ENCODE results near the gene GADL1. TPM values are rescaled to one million over a fixed set of nuclear protein-coding genes. Genes with fewer than 3 reads are reported as not detected.

Gene GADL1
- total RNA-seq, 1 donor from 2014 or later: not detected

- H3K4me3 Mint-ChIP-seq (ENCODE audit: unreplicated experiment): no peak overlapping the region
- no peak for DNase-seq
- H3K27me3 Mint-ChIP-seq (ENCODE audit: unreplicated experiment): no peaks in the 10 kb centered on the region
- no peak overlapping the region for H3K27ac Mint-ChIP-seq (ENCODE audit: unreplicated experiment)
- TF ChIP-seq, protein P1, sequence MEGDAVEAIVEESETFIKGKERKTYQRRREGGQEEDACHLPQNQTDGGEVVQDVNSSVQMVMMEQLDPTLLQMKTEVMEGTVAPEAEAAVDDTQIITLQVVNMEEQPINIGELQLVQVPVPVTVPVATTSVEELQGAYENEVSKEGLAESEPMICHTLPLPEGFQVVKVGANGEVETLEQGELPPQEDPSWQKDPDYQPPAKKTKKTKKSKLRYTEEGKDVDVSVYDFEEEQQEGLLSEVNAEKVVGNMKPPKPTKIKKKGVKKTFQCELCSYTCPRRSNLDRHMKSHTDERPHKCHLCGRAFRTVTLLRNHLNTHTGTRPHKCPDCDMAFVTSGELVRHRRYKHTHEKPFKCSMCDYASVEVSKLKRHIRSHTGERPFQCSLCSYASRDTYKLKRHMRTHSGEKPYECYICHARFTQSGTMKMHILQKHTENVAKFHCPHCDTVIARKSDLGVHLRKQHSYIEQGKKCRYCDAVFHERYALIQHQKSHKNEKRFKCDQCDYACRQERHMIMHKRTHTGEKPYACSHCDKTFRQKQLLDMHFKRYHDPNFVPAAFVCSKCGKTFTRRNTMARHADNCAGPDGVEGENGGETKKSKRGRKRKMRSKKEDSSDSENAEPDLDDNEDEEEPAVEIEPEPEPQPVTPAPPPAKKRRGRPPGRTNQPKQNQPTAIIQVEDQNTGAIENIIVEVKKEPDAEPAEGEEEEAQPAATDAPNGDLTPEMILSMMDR (IDR thresholded peaks at IDR 0.05; ENCODE audit: partially characterized antibody, unreplicated experiment): no peak
- H3K4me1 Mint-ChIP-seq (ENCODE audit: low read depth, unreplicated experiment): peaks cover 26% of the 10 kb centered on the region
- peaks cover 3% of the 10 kb centered on the region for H3K9me3 Mint-ChIP-seq (ENCODE audit: unreplicated experiment)
- no peaks in the 10 kb centered on the region for H3K36me3 Mint-ChIP-seq (ENCODE audit: unreplicated experiment)
These were observed 210.1 kb downstream of the GADL1 start for GRCh38 chr3:30684356-30684755.

- Mint-ChIP-seq H3K9me3 (ENCODE audit: unreplicated experiment) (peaks cover 3% of the 10 kb centered on the region), H3K36me3 (ENCODE audit: unreplicated experiment) (no peaks in the 10 kb centered on the region), H3K4me3 (ENCODE audit: unreplicated experiment) (no peak overlapping the region), H3K27me3 (ENCODE audit: unreplicated experiment) (no peaks in the 10 kb centered on the region), H3K27ac (ENCODE audit: unreplicated experiment) (no peak overlapping the region), H3K4me1 (ENCODE audit: low read depth, unreplicated experiment) (peaks cover 21% of the 10 kb centered on the region)
- no peak for DNase-seq
- TF ChIP-seq, protein P1 (IDR thresholded peaks at IDR 0.05; ENCODE audit: partially characterized antibody, unreplicated experiment): no peak
These were observed 210.7 kb downstream of the GADL1 start for GRCh38 chr3:30683769-30684168.

DNA sequence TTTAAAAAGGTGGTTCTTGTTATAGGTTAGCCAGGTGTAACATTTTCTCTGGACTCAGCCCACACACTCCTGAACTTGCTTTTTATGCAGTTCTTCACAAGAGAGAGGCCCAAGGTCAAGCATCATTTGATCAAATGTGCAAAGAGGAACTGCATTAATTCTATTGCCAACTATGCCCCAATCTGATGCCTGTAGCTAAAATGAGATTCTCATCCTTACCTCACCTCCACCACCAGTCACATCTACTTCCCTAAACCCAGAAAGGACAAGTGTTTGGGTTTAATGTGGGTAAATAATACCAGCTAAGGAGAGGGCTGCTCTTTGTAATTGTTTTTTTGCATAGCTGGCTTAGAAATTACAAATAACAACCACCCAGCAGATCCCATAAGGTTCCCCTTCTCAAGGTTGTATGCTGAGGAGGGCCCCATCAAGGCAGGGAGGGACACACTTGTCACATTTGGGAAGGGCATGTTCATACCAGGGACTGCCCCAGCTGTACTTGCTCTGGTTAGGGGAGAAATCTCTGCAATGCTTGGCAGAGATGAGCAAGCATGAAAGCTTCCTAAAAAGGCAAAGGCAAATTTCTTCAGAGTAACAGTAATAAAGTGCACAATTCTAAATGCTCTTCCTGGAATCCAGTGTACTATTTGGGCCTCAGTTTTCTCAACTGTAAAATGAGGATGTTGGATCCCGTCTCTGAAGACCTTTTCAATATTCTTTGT, 211.9 kb downstream of the GADL1 start:
- no peaks in the 10 kb centered on the region for H3K27me3 Mint-ChIP-seq (ENCODE audit: unreplicated experiment)
- H3K27ac Mint-ChIP-seq (ENCODE audit: unreplicated experiment): no peak overlapping the region
- H3K36me3 Mint-ChIP-seq (ENCODE audit: unreplicated experiment): no peaks in the 10 kb centered on the region
- no peak overlapping the region for H3K4me3 Mint-ChIP-seq (ENCODE audit: unreplicated experiment)
- H3K9me3 Mint-ChIP-seq (ENCODE audit: unreplicated experiment): peaks cover 3% of the 10 kb centered on the region
- no peak for DNase-seq
- TF ChIP-seq, protein P1 (IDR thresholded peaks at IDR 0.05; ENCODE audit: partially characterized antibody, unreplicated experiment): no peak
- H3K4me1 Mint-ChIP-seq (ENCODE audit: low read depth, unreplicated experiment): peaks cover 21% of the 10 kb centered on the region

DNA sequence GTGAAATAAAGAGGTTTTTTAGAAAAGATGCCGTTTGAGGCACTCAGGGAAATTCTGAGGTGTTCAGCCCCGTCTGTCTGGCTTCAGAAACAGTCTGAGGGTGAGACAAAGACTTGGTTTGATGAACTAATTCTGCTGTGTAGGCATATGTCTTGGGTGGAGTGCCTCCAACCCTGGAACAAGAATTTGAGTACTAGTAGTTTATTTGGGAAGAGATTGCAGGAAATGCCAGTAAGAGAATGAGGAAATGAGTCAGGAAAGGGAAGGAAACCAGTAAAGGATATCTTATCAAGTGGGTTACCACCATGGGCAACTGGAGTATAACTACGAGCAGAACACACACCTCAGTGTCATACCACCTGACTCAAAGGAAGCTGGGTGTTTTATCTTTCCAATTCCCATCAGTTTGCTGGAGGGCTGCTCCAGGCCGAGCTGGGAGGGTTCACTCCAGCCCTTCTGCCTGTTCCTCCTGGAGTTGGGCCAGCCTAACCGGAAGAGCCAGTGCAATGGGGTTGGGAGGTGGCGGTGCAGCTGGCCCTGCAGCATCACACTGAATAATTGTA, 212.7 kb downstream of the GADL1 start:
- H3K27ac Mint-ChIP-seq (ENCODE audit: unreplicated experiment): peak overlapping the region; percentile 83
- H3K36me3 Mint-ChIP-seq (ENCODE audit: unreplicated experiment): no peaks in the 10 kb centered on the region
- peak overlapping the region; percentile 44 for H3K4me3 Mint-ChIP-seq (ENCODE audit: unreplicated experiment)
- H3K4me1 Mint-ChIP-seq (ENCODE audit: low read depth, unreplicated experiment): peaks cover 21% of the 10 kb centered on the region
- H3K9me3 Mint-ChIP-seq (ENCODE audit: unreplicated experiment): peaks cover 3% of the 10 kb centered on the region
- H3K27me3 Mint-ChIP-seq (ENCODE audit: unreplicated experiment): no peaks in the 10 kb centered on the region
- TF ChIP-seq, protein P1 (IDR thresholded peaks at IDR 0.05; ENCODE audit: partially characterized antibody, unreplicated experiment): no peak
- no peak for DNase-seq
